BLaER1 (cell line): ENCODE data around the gene DOCK2.
"Not testable (repeated sequence)": the region's sequence is repeated elsewhere in the genome, so short reads cannot be mapped to it uniquely, and the experiment has no call there.

Experiments
- H3K27ac ChIP-seq: shearing (Covaris generic); formaldehyde crosslinking; 2 replicates; pipeline ENCODE4 v1.8.1; 2022
- H3K27me3 ChIP-seq: shearing (Covaris generic); formaldehyde crosslinking; 2 replicates; pipeline ENCODE4 v1.8.1; 2022
- H3K36me3 ChIP-seq: shearing (Covaris generic); formaldehyde crosslinking; 2 replicates; pipeline ENCODE4 v1.8.1; 2022
- H3K4me1 ChIP-seq: shearing (Covaris generic); formaldehyde crosslinking; 2 replicates; pipeline ENCODE4 v1.8.1; 2022
- H3K4me2 ChIP-seq: shearing (Covaris generic); formaldehyde crosslinking; 2 replicates; pipeline ENCODE4 v1.8.1; 2022
- H3K4me3 ChIP-seq: shearing (Covaris generic); formaldehyde crosslinking; 2 replicates; pipeline ENCODE4 v1.8.1; 2022
- H3K9ac ChIP-seq: shearing (Covaris generic); formaldehyde crosslinking; 2 replicates; pipeline ENCODE4 v1.8.1; 2022
- H3K9me3 ChIP-seq: shearing (Covaris generic); formaldehyde crosslinking; 2 replicates; pipeline ENCODE4 v1.8.1; 2022
- H4K20me1 ChIP-seq: shearing (Covaris generic); formaldehyde crosslinking; 2 replicates; pipeline ENCODE4 v1.8.1; 2022
- Cebpa-rat ChIP-seq: shearing (Covaris generic); IDR thresholded peaks from 2 replicates; pipeline ENCODE4 v1.8.1; 2022

DOCK2 gene

GRCh38 chr5:169710675-169711074, 73.6 kb downstream of the DOCK2 start:
- H3K4me2 ChIP-seq = no peak overlapping the region
- H3K27me3 ChIP-seq = no peaks in the 10 kb centered on the region
- no peak overlapping the region for H3K4me3 ChIP-seq
- peaks cover 97% of the 10 kb centered on the region for H3K36me3 ChIP-seq
- no peak for TF ChIP-seq Cebpa-rat
- H3K27ac ChIP-seq = no peak overlapping the region
- no peaks in the 10 kb centered on the region for H4K20me1 ChIP-seq
- H3K9ac ChIP-seq = no peak overlapping the region
- H3K9me3 ChIP-seq = peaks cover 6% of the 10 kb centered on the region; the same call in 1 of the 2 replicates
- H3K4me1 ChIP-seq = peaks cover 19% of the 10 kb centered on the region

DNA sequence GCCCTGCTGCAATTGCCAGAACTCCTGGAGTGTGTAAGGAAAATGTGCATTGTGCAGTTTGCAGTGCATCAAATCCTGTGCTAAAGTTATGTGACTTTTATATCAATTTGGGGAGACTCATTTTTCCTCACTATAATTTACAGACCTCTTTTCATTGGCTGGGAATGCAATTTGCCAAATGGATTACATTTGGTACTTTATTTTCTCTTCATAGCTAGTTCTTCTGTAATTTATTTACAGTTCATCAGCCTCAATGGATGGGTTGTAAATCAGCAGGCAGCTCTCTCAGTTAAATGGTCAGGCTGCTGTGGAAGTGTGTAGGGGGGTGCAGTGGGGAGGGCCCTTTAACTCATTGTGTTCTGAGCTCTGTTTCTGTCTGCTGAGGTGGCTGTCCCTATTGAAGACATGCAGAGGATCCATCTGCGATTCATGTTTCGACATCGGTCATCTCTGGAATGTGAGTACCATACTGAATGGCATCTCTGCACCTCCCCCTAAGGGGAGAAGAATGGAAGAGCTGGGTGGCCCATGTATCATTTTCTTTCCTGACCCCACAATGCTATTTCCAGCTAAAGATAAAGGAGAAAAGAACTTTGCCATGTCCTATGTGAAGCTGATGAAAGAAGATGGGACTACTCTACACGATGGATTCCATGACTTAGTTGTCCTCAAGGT, 74.6 kb downstream of the DOCK2 start:
- Histone ChIP-seq H3K4me2 (no peak overlapping the region), H3K9me3 (peaks cover 6% of the 10 kb centered on the region; the same call in 1 of the 2 replicates), H3K4me3 (no peak overlapping the region), H3K27me3 (no peaks in the 10 kb centered on the region), H3K9ac (no peak overlapping the region), H3K4me1 (0 out of 2 replicates have a peak, but pooled peaks cover 8% of the 10 kb centered on the region), H3K36me3 (peaks cover 97% of the 10 kb centered on the region), H4K20me1 (no peaks in the 10 kb centered on the region), H3K27ac (no peak overlapping the region)
- no peak for TF ChIP-seq Cebpa-rat

DNA sequence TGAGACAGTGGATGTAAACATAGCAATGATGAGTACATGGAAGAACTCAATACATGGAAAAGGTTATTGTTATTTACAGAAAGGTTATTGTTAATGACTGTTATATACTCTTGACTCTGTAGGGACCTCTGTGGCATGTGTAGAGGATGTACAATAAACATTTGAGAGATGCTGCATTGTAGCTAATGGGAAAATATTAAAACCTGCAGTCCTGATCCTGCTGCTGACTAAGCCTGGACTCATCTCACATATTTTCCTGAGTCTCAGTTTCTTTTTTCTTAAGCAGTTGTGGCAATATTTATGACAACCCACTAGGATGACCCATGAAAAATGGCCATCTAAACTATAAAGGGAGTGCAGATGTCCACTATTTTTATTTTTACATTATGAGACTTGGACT, 75.4 kb downstream of the DOCK2 start:
- no peaks in the 10 kb centered on the region for H4K20me1 ChIP-seq
- no peak overlapping the region for H3K4me3 ChIP-seq
- no peak for TF ChIP-seq Cebpa-rat
- H3K4me1 ChIP-seq = 0 out of 2 replicates have a peak, but pooled peaks cover 6% of the 10 kb centered on the region
- H3K4me2 ChIP-seq = no peak overlapping the region
- no peak overlapping the region for H3K27ac ChIP-seq
- H3K36me3 ChIP-seq = peaks cover 96% of the 10 kb centered on the region
- peaks cover 6% of the 10 kb centered on the region; the same call in 1 of the 2 replicates for H3K9me3 ChIP-seq
- H3K9ac ChIP-seq = no peak overlapping the region
- no peaks in the 10 kb centered on the region for H3K27me3 ChIP-seq

GRCh38 chr5:169716287-169716686, 79.2 kb downstream of the DOCK2 start:
- H3K4me2 ChIP-seq = no peak overlapping the region
- H3K4me3 ChIP-seq = no peak overlapping the region
- H3K27ac ChIP-seq = no peak overlapping the region

DNA sequence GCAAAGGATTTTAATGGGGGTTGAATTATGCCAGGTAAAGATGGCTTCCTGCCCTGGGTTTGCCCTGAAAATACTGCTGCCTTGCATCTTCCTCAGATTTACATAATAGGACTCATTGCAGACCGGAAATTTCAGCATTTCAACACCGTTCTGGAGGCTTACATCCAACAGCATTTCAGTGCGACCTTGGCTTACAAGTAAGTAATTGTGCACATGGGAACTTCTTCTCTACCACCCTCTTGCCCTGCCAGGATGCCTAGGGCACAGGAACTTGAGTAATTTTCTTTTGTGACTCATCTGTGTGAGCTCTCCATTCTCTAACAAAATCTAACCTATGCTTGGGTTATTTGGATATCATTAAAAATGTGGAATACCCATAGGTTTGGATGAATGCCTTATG, 80.2 kb downstream of the DOCK2 start:
- no peak overlapping the region for H3K27ac ChIP-seq
- H4K20me1 ChIP-seq = no peaks in the 10 kb centered on the region
- no peak for TF ChIP-seq Cebpa-rat
- H3K9me3 ChIP-seq = peaks cover 6% of the 10 kb centered on the region; the same call in 1 of the 2 replicates
- H3K4me1 ChIP-seq = no peaks in the 10 kb centered on the region
- H3K36me3 ChIP-seq = peaks cover 96% of the 10 kb centered on the region
- no peak overlapping the region for H3K9ac ChIP-seq
- no peak overlapping the region for H3K4me2 ChIP-seq
- no peaks in the 10 kb centered on the region for H3K27me3 ChIP-seq
- no peak overlapping the region for H3K4me3 ChIP-seq

More at GRCh38 chr5:169716287-169716686, 79.2 kb downstream of the DOCK2 start:
- Histone ChIP-seq H4K20me1 (no peaks in the 10 kb centered on the region), H3K27me3 (no peaks in the 10 kb centered on the region), H3K4me1 (no peaks in the 10 kb centered on the region), H3K9me3 (peaks cover 6% of the 10 kb centered on the region; the same call in 1 of the 2 replicates), H3K36me3 (peaks cover 96% of the 10 kb centered on the region), H3K9ac (no peak overlapping the region)
- no peak for TF ChIP-seq Cebpa-rat

GRCh38 chr5:169719360-169720314, 82.6 kb downstream of the DOCK2 start:
- no peaks in the 10 kb centered on the region for H4K20me1 ChIP-seq
- H3K4me1 ChIP-seq = no peaks in the 10 kb centered on the region
- H3K27me3 ChIP-seq = no peaks in the 10 kb centered on the region
- H3K9ac ChIP-seq = no peak overlapping the region
- H3K27ac ChIP-seq = no peak overlapping the region
- no peak overlapping the region for H3K4me3 ChIP-seq
- no peak overlapping the region for H3K4me2 ChIP-seq
- no peaks in the 10 kb centered on the region for H3K9me3 ChIP-seq
- H3K36me3 ChIP-seq = peaks cover 96% of the 10 kb centered on the region
- no peak for TF ChIP-seq Cebpa-rat

GRCh38 chr5:169721771-169722170, 84.7 kb downstream of the DOCK2 start:
- Histone ChIP-seq H3K27me3 (no peaks in the 10 kb centered on the region), H3K9ac (no peak overlapping the region), H4K20me1 (no peaks in the 10 kb centered on the region), H3K4me1 (no peaks in the 10 kb centered on the region), H3K36me3 (peaks cover 93% of the 10 kb centered on the region), H3K4me3 (no peak overlapping the region), H3K4me2 (no peak overlapping the region), H3K9me3 (no peaks in the 10 kb centered on the region), H3K27ac (no peak overlapping the region)
- no peak for TF ChIP-seq Cebpa-rat

DNA sequence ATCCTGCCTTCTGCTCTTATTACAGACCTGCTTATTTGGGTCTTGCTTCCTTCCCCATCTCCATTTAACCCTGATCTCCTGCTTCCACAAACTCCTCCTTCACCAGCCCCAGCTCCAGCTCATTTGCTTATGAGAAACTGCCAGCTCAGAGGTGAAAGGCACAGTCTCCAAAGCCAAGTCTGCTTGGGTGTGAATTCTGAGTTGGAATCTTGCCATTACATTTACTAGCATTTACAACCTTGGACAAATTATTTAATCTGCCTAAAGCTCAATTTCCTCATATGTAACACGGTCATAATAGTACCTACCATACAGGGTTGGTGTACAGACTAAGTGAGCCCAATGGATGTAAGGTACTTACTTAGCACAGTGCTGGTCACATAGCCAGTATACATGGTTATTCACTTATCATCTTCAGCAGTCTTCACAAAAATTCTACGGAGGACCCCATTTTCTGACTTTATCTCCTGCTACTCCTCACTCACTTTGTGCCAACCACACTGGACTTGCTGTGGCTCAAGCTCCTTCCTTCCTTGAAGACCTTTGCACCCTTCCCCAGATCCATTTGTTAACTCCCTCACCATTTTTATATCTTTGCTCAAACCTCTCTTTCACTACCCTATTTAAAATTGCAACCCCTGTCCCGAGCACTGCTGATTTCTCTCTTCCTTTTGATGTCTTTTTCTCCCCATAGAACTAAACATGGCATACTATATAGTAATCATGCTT, 86.2 kb downstream of the DOCK2 start:
- H3K27me3 ChIP-seq = no peaks in the 10 kb centered on the region
- no peak overlapping the region for H3K4me2 ChIP-seq
- no peaks in the 10 kb centered on the region for H3K4me1 ChIP-seq
- no peaks in the 10 kb centered on the region for H4K20me1 ChIP-seq
- H3K27ac ChIP-seq = no peak overlapping the region
- H3K4me3 ChIP-seq = no peak overlapping the region
- TF ChIP-seq Cebpa-rat = no peak
- no peak overlapping the region for H3K9ac ChIP-seq
- no peaks in the 10 kb centered on the region for H3K9me3 ChIP-seq
- H3K36me3 ChIP-seq = peaks cover 91% of the 10 kb centered on the region

DNA sequence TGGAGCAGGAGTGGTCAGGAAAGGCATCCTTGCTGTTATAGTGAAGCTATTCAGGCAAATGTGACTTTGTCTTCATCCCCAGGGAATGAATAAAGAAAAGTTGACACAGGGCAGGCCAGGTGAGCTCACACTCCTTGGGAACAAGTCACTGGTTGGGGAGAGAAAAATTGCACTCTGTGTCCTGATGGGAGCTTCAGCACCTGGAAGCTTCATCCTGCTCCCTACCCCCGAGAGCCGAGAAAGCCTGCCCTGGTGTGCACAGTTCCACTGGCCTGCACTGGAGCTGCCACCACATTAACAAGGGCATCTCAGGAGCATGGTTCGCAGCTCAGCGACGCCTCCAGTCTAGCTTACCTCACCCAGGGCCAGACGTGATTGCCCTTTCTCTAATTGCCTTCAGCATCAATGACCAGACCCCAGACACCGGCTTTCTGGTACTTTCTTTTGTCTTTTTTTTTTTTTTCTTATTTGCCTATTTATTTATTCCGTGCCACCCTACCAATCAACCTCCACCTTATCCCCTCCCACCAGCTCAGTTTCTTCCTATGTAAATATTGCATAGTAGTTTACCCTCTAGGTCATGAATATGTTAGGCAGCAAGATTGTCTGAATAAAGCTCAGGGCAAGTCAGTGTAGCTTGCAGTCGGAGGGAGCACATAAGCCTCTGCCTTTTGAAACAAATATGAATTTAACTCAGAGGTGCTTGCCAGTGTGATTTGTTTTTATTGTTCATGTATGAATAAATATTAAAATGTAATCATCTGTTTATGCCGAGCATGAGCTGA, 87.4 kb downstream of the DOCK2 start:
- Histone ChIP-seq H3K9ac (no peak overlapping the region), H3K4me1 (no peaks in the 10 kb centered on the region), H3K4me3 (no peak overlapping the region), H3K9me3 (no peaks in the 10 kb centered on the region), H4K20me1 (no peaks in the 10 kb centered on the region), H3K27ac (no peak overlapping the region), H3K27me3 (no peaks in the 10 kb centered on the region), H3K4me2 (no peak overlapping the region), H3K36me3 (peaks cover 91% of the 10 kb centered on the region)
- no peak for TF ChIP-seq Cebpa-rat

DNA sequence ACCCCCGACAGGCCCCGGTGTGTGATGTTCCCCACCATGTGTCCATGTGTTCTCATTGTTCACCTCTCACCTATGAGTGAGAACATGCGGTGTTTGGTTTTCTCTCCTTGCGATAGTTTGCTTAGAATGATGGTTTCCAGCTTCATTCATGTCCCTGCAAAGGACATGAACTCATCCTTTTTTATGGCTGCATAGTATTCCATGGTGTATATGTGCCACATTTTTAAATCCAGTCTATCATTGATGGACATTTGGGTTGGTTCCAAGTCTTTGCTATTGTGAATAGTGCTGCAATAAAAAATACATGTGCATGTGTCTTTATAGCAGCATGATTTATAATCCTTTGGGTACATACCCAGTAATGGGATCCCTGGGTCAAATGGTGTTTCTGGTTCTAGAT, 88.6 kb downstream of the DOCK2 start:
- not testable (repeated sequence) for H3K4me3 ChIP-seq, H3K27ac ChIP-seq, H3K27me3 ChIP-seq, H3K4me1 ChIP-seq, H3K9me3 ChIP-seq, H4K20me1 ChIP-seq, H3K9ac ChIP-seq, H3K4me2 ChIP-seq
- H3K36me3 ChIP-seq = peaks cover 90% of the 10 kb centered on the region
